ENCODE data around the gene GRHL3.

Gene GRHL3

DNA sequence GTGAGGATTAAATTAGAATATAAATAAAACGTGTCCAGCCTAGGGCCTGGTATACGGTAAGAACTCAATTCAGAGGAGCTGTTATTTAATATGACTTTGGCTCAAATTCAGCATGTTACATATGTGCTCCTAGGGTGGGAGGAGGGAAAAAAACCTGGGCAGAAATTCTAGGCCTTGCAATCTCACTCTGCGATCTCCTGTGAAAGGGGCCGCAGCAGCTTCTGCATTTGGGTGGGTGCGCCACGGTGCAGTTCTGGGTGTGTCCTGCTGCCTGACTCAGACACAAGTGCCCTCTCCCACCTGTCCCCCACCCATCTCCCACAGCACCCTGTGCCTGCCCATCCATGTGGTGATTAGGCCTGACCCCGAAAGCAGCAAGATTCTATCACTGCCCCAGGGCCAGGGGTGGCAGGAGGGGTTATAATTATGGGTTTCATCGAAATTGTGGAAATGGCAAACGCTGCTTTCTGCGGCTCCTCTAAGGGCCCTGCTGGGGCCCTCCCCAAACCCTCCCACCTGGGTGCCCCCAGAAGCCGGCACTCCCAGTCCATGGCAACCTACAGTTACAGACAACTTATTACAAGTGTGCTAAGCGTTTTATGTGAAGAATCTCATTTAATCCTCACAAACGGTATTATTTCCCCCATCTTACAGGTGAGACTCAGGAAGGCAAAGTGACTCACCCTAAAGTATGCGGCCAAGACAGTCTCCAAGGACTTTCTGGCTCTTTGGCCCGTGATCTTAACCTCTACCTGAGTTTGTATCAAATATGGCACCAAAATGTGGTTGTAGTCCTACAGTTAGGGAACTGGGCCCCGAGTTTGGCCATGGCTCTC lies 25.5 kb upstream of the GRHL3 start:
- no peak for DNase-seq (ENCODE audit: low spot score)

DNA sequence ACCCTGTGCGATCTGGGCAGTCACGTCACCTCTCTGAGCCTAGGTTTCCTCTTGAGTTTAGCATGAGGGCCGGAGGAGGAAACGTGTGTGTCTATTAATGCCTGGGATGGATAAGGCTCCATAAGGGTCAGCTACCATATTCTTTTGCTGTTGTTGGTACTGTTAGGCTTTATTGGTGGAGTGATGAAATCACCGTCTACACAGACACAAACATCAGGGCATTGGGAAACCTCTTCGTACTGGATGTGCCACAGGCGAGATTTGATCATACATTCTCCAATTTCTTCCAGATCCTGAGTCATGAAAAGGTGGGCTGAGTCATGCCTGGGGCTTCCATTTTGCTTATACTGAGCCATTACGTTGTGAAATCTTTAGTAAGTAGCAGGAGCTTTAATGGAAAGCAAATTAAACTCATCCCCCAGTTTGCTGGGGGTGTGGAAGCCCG lies 24.9 kb upstream of the GRHL3 start:
- no peak for DNase-seq (ENCODE audit: low spot score)

DNA sequence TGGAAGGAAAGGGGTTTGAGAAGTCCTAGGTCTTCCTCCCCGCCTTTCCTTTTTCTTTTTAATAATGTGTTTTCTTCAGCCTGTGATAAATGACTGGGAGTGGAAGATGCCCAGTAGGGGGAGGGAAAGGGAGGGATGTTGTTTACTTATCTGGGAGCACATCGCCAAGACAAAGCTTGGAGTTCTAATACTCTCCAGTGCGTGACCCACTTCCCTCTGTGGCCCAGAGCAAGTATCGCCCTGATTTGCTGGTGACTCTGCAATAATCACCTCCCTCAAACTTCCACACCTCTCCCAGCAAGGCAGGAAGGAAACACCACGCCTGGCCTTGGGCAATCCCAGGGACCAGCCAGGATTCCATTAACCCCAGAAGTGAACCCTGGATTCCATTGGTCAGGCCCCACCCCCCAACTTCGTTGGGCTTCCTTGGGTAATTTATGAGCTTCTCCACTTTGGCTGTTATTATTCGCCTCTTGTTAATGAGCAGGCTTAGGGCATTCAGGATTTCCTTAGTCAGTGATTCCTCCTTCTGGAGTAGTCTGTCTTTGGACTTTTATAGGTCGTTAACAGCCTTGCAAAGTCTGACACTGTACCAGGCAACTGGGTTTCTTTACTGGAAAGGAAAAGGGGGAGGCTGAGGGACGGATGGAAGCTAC lies 24.3 kb upstream of the GRHL3 start:
- no peak for DNase-seq (ENCODE audit: low spot score)

DNA sequence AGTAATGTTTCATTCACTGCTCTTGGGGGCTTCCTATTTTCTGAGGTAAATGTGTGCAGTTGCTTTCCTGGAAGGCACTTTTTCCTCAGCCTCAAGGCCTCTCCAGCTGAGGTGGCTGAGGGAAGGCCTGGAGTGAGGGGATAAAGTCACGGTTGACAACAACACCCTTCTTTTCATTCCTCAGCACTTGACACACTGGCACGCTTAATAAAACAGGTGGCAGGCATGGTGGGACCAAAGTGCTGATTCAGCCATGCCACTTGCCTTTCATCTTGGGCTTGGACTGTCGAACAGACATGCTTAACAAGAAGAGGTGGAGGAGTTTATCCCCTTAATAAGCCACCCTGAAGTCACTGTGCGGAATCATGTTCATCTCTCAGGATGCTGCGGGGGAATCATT lies 23.6 kb upstream of the GRHL3 start:
- no peak for DNase-seq (ENCODE audit: low spot score)

DNA sequence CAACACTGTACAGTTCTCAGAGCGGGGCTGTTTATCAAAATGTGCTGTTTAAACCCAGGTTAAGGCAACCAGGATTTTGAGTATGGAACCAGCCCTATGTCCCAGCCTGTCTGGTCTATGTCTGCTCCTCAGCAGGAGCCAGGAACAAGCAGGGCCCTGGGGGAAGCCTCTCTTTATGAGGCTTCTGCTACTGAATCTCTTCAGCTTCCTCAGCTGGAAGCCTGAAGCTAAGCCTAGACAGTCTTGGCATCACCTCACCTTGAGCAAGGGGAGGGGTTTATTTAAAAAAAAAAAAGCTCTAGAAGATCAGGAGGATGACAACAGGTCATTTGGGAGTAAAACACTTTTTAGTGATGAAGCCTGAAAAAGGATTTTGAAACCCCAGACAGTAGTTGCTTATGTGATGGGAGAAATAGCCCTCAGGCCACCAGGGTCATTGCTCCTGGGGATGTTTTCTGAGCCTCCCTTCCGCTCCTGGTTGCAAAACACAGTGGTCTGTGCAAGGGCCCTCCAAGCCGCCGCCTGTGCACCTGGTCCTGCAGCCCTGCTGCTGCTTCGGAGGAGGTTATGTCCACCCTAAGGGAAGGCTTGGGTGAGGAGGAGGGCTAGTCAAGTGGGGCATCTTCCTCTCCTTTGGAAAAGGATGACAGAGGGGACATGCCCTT lies 21.8 kb upstream of the GRHL3 start:
- DNase-seq (ENCODE audit: low spot score), result no peak

DNA sequence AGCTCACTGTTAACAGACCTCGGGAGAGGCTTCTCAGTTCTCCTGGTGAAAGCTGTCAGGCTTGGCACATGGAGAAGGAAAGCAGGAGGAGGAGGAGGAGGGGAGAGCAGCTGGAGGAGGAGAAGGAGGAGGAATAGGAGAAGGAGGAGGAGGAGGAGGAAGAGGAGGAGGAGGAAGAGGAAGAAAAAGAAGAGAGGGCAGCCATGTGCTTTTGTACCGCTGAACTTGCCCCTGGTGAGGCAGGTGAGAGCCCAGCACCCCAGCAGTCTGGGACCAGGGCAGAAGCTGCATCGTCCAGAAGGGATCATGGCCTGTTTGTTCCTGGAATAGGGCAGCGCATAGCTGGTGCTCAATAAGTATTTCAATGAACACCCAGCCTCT lies 21.3 kb upstream of the GRHL3 start:
- no peak for DNase-seq (ENCODE audit: low spot score)

DNA sequence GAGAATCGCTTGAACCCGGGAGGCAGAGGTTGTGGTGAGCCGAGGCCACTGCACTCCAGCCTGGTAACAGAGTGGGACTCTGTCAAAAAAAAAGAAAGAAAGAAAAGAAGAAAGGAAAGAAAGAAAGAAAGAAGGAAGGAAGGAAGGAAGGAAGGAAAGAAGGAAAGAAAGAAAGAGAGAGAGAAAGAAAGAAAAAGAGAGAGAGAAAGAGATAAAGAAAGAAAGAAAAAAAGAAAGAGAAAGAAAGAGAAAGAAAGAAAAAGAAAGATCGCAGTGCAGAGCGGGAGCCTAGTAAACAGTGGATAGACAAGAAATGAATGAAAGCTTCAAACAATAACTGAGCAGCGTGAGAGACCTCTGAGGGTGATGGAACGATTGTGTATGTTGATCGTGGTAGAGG lies 20.6 kb upstream of the GRHL3 start:
- no peak for DNase-seq (ENCODE audit: low spot score)

DNA sequence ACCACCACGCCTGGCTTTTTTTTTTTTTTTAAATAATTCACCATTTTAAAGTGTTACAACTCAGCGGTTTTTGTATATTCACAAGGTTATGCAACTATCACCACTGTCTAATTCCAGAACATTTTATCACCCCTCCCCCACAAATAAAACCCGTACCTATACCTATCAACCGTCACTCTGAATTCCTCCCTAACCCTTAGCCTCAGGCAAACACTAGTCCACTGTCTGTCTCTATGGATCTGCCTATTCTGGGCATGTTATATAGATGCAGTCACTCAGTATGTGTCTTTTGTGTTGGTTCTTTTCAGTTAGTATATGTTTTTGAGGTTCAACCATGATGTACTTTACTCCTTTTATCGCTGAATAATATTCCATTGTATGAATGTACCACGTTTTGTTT lies 19.3 kb upstream of the GRHL3 start:
- no peak for DNase-seq (ENCODE audit: low spot score)

DNA sequence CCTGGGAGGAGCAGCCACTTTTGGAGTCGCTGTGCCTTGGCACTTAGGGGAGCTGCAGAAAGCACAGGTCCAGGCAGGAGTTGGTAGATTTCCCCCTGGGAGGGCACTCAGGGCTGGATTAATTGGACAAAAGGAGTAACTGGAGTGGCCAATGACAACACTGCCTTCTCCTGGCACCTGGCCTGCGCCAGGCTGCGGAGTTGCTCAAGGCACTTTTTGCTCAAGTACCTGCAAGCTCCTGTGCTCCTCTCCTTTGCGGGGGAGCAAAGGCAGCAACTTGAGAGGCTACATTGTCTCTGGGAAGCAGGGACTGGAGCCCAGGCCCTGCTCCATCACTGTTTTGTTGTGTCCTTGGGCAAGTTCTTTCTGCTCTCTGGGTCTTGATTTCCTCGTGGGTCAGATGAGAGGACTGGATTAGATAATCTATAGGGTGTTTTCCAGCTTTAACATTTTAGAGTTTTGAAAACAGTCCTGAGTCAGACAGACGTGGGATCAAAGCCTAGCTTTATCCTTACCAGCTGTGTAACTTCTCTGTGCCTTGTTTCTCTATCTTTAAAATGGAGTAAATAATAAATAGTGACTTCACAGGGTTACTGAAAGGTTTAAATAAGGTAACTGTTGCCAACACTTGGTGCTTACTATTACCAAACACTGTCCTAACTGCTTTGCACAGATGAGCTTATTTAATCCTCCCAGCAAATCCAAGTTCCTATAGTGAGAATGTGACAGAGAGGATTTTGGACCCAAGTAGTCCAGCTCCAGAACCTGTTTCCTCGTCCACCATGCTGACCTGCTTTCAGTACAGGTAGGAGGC lies 18.0 kb upstream of the GRHL3 start:
- no peak for DNase-seq (ENCODE audit: low spot score)

DNA sequence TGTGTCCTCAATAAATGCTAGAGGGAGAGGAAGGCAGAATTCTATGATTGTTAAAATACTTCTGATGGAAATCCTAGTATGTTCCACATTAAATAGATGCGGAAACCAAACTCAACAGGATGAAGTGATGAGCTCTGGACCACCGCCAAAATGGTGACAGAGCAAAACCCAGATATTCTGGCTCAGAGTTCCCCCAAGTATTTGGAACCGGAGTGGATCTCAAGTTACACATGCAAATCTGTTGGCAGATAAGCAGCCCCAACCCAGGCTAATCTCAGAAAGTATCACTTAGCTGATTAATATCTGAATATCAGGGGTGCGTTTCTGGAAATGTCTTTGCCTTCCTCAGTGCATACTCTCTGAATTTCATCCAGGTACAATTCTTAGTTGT lies 17.4 kb upstream of the GRHL3 start:
- DNase-seq (ENCODE audit: low spot score), result no peak

DNA sequence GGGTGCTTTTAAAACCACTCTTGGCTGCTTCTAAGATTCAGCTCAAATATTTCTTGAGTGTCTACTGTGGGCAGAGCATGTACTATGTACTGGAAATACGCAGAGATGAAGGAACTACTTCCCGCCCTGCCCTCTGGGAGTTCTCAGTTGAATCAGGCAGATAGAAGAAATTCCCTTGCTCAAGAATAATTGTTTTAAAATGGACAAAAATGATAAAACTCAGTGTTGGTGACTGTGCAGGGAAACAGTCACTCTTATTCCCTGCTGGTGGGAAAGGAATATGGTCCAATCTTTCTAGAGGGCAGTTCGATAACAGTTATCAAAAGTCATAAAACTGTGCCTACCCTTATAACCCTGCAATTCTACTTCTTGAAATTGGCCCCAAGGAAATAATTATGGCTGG lies 16.9 kb upstream of the GRHL3 start:
- no peak for DNase-seq (ENCODE audit: low spot score)

DNA sequence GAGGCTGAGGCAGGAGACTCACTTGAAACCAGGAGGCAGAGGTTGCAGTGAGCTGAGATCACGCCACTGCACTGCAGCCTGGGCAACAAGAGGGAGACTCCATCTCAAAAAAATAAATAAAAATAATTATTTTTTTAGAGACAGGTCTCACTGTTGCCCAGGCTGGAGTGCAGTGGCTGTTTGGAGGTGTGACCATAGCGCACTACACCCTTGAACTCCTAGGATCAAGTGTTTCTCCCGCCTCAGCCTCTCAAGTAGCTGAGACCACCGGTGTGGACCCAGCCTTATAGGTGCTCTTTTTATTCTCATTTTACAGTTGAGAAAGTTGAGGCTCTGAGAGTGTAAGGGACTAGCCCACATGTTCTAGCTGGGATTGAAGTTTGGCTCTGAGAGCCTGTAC lies 15.6 kb upstream of the GRHL3 start:
- no peak for DNase-seq (ENCODE audit: low spot score)

DNA sequence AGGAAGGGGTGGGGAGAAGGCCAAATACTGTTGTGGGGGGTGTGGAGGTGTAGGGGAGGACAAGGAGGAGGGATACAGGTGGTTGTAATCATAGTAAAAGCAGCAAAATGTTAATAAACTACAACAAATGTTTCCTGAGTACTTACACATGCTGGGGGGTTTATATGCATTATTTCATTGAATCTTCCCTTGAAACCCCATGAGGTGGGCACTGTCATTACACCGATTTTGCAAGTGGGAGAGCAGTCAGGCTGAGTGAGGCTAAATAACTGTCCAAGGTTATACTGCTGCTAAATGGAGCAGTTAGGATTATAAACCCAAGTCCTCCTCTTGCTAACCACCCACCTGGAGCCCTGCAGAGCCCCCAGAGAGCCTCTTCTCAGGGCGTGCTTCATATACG lies 14.4 kb upstream of the GRHL3 start:
- no peak for DNase-seq (ENCODE audit: low spot score)

DNA sequence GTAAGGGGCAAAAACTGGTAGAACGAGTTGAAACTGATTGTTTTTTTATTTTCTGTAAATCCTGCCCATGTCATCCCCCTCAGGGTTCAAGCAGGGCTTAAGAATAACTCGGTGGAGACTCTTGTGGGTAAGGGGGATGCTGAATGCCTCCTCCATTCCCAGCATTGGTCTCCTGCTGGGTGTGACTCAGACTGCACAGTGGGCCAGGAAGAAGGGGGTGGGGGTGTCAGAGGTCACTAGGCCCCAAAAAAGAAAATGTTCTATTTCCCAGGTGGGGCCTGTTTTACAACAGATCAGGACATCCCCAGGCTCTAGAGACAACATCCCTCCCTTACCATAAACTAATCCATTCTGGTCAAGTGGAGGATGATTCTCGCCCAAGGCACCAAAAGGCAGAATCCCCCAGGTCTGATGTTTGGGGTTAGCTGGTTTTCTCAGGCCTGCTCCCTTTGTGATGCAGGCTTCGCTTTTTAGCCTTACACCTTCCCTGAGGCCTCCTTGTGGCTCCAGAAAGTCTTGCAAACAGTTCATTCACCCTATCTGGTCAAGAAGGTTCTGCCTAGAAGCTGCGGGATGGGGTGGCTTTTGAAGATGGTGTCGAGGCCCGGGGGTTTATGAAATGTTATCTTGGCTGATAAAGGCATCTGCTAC lies 10.7 kb upstream of the GRHL3 start:
- peak; percentile 83 for DNase-seq (ENCODE audit: low spot score)

DNA sequence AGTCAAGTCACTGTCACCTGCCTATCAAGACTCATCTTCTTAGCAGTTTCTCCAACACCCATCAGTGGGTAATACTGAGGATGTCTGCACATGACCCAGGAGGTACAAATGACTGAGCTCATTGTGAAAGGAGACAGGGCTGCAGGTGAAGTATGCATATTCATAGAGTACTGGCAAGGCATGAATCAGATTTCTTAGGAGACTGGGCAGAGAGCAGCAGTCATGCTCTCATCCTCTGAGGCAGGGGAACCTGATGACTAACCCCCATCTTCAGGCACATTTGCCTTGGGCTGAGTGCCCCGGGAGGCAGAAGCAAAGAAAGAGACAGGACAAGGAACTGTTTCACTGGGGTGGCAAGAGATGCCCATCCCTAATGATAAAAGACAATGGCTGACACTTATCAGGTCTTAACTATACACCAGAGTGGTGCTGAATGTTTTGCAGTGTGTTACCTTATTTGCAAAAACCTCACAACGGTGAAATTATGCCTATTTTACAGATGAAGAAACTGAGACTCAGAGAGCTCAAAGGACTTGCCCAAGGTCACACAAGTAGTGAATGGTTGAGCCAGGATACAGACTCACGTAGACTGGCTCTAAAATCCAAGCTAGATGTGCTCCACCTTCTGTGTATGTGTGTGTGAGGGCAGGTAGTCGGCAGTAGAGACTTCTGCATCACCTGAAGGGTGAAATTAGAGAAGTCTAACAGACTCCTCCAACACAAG lies 9.2 kb upstream of the GRHL3 start:
- no peak for DNase-seq (ENCODE audit: low spot score)

DNA sequence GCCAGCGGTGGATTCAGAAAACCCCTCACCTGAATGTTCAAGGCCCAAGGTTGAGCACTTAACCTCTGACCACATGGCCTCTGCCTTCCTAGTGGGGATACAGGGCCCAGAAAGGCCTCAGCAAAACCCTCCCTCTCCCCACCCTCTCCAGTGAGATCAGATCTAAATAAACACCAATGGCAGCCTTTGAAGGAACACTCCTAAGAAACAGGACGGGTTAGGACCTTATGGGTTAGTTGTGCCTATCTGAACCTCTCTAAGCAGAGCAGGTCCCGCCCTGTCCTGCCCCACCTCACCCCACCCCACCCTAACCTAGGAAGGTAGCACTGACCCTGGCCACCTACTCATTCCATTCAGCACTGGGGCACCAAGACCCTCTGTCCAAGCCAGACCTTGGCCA lies 7.9 kb upstream of the GRHL3 start:
- no peak for DNase-seq (ENCODE audit: low spot score)

DNA sequence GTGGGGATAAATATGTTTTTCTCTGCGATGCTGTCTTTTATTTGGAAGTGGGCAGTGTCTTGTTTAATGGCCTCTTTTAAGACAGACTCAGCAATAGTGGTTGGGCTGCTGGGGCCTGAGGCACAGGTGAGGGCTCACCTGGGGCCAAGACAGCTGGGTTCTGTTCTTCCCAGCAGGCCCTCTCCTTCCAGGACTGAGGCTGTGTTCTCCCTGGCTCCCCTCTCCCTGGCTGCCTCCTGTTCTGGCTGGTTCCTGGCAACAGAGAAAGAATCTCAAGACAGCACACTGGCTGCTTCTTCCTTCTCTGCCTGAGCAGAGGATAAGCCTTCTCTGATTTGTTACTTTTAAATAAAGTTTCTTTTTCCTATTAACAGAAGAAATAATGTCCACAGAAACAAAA lies 7.4 kb upstream of the GRHL3 start:
- DNase-seq (ENCODE audit: low spot score), result no peak

DNA sequence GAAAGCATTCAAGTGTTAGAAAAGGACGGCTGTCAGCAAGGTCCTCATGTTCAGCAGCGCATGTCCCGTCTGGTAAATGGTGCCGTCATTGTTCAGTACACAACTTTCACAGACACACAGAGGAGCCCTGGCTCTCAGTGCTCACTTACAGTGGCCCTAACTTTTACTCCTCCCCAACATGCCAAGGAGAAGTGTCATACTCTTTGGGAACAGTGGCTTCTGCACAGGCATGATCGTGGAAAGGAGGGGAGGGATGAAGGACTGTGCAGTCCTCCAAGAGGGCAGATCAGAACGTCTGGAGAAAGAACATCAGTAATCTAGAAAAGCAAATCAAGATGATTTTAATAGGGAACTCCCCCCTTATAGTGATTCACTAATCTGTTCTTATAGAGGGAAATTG lies 3.8 kb upstream of the GRHL3 start:
- no peak for DNase-seq (ENCODE audit: low spot score)

DNA sequence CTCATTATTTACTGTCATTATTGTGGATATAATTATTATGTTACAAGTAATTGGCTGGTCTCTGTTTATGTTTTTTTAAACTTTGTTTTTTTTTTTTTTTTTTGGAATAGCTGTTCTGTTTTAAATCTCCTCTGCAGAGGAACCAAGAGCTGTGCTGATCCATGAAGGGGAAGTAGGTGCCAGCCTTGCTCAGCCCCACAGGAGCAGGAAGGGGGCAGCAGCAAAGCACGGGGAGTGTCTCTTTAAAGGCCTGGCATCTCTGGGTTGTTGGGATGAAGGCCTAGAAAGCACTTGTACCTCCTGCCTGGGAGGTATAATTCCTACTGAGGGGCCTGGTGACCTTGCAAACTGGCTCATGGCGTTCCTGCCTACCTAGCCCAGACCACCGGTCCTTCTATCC lies 2.5 kb upstream of the GRHL3 start:
- no peak for DNase-seq (ENCODE audit: low spot score)

DNA sequence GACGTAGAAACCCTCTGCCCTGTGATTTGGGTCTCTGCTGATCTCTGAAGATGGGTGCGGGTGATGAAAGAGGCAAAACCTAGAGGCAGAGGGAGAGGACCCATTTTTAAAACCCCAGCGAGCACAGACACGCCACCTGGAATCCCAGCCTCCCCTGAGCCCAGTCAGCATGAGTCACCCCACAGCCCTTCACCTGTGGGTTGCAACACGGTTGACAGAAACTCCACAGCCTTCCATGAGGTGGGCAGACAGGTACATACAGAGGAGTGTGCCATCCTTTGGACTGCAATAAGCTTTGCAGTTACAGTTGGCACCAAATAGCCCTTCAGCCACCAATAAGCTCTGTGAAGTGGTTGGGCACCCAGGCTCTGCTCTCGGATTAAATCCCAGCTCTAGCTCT lies 2.1 kb upstream of the GRHL3 start:
- no peak for DNase-seq (ENCODE audit: low spot score)

DNA sequence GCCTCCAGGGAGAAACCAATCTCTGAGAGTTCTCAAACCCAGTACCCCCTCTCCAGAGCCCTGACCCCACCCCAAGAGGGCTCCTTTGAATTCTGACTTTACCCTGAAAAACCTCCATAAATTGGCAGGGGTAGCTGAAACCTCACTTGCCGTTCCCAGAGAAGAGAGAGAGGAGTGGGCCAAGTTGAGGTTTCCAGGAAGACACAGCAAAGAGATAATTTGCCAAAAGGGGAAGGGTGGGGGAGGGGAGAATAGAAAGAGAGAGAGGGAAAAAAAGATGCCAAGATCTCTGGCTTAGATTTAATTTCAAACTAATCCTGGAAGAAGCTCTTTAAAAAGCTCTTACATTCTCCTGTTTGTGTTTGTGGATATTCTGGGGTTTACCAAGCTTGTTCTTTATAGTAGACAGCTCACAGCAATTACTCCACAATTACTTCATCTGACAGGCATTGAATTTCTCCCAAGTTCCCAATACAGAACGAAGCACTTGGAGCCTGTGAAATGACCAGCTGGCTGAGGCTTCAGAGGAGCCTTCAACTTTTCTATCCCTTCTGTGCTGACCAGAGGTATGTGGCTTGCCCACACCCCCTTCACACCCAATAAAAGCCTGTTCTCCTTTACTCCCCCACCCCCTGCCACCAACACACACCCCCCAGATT lies 1.1 kb upstream of the GRHL3 start:
- no peak for DNase-seq (ENCODE audit: low spot score)
